ENCODE data around the gene FOXA1.

DNA sequence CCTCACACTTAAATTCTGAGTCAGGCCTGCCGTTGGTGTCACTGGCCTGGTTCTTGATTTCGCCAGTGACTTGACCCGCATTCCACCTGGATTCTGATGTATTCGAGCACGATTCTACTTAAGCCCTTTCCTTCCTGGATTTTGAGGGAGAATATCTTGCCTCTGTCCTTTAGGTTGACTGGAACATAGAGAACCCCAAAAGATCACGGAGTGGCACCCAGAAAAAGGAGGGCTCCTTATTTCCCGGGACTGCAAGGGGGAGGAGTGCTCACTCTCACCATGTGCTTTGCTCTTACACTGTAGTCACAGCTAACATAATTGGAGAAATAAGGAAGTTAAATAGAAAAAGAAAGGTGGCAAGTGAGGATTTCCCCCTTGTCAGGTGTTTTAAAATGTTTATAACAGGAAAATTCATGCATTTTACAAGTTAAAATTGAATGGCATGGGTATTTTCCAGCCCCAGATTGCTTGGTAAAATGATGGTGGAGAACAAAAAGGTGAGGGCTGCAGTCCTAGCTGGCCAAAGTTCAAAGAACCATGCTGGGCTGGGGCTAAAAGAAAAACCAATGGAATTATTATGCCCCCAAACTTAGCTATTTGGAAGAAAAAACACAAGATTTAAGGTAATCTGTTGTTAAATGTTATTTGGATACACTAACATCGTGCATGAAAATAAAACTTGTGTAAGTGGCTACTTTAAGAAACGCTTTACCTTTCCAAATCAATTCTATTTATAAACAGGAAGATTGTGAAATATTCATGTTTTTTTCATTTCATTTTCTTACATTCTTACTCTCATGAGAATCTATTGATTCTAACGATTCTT lies 8.9 kb downstream of the FOXA1 start:
- peak; percentile 40 for TF ChIP-seq POLR2AphosphoS5 (IDR thresholded peaks at IDR 0.05)
- no peak for TF ChIP-seq POLR2A (IDR thresholded peaks at IDR 0.05)
- TF ChIP-seq, protein P1, sequence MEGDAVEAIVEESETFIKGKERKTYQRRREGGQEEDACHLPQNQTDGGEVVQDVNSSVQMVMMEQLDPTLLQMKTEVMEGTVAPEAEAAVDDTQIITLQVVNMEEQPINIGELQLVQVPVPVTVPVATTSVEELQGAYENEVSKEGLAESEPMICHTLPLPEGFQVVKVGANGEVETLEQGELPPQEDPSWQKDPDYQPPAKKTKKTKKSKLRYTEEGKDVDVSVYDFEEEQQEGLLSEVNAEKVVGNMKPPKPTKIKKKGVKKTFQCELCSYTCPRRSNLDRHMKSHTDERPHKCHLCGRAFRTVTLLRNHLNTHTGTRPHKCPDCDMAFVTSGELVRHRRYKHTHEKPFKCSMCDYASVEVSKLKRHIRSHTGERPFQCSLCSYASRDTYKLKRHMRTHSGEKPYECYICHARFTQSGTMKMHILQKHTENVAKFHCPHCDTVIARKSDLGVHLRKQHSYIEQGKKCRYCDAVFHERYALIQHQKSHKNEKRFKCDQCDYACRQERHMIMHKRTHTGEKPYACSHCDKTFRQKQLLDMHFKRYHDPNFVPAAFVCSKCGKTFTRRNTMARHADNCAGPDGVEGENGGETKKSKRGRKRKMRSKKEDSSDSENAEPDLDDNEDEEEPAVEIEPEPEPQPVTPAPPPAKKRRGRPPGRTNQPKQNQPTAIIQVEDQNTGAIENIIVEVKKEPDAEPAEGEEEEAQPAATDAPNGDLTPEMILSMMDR (IDR thresholded peaks at IDR 0.05): no peak
